WI38 (cell line): Measurements from ENCODE around the gene PLEKHF1.
A peak's percentile ranks its signal among the peaks of the same experiment; 100 is the strongest.

ENCODE experiments used
- H3K4me3 ChIP-seq: 2 replicates; pipeline ENCODE4 v1.5.1; 2011; ENCODE audit warnings: low read depth, mild to moderate bottlenecking, control low read depth, low read length
- TF ChIP-seq, protein P1 (sequence below): IDR thresholded peaks from 2 replicates; pipeline ENCODE4 v1.5.1; 2012; ENCODE audit warnings: low read depth, mild to moderate bottlenecking, control low read depth, low read length

Gene PLEKHF1

DNA sequence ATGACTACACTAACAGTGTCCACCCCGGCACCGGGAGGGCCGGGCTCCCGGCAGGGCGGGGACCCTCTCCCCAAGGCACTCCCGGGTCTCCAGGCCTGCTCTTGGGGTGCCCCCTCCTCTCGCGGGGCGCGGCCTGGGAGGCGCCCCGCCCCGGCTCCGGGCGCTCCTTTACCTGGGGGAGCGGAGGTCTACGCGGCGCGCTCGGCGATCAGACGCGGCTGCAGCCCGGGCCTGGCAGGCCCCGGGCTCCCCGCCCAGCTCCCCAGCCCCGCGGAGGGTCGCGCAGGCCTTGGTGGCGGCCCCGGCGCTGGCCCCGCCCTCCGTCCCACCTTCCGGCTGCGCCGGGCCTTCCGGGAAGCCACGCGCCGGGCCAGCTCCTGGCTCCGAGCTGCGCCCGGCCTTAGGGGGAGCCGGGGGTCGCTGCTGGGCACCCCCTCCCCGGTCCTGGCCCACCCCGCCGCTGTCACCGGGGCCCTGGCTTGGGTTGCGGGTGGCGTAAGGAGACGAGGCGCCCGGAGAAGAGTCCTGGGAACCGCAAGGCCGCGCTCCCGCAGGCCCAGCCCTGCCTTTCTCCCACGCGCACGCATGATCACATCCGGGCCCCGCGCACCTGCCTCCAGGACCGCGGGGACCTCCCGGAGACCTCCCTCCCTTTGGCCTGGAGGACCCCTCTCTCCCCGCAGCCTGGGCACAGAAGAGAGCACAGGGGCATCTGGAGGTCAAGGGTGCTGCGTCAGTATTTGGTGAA lies 49.9 kb downstream of the PLEKHF1 start, which contains the start of gene C19orf12:
TSS of gene C19orf12 (minus strand) at position 309 of the 748 bp plus-strand sequence. CDS start 6,848 bp downstream, outside the sequence.
- TF ChIP-seq, protein P1, sequence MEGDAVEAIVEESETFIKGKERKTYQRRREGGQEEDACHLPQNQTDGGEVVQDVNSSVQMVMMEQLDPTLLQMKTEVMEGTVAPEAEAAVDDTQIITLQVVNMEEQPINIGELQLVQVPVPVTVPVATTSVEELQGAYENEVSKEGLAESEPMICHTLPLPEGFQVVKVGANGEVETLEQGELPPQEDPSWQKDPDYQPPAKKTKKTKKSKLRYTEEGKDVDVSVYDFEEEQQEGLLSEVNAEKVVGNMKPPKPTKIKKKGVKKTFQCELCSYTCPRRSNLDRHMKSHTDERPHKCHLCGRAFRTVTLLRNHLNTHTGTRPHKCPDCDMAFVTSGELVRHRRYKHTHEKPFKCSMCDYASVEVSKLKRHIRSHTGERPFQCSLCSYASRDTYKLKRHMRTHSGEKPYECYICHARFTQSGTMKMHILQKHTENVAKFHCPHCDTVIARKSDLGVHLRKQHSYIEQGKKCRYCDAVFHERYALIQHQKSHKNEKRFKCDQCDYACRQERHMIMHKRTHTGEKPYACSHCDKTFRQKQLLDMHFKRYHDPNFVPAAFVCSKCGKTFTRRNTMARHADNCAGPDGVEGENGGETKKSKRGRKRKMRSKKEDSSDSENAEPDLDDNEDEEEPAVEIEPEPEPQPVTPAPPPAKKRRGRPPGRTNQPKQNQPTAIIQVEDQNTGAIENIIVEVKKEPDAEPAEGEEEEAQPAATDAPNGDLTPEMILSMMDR = no peak
- peak within 1 kb of the TSS; percentile 85 for H3K4me3 ChIP-seq

DNA sequence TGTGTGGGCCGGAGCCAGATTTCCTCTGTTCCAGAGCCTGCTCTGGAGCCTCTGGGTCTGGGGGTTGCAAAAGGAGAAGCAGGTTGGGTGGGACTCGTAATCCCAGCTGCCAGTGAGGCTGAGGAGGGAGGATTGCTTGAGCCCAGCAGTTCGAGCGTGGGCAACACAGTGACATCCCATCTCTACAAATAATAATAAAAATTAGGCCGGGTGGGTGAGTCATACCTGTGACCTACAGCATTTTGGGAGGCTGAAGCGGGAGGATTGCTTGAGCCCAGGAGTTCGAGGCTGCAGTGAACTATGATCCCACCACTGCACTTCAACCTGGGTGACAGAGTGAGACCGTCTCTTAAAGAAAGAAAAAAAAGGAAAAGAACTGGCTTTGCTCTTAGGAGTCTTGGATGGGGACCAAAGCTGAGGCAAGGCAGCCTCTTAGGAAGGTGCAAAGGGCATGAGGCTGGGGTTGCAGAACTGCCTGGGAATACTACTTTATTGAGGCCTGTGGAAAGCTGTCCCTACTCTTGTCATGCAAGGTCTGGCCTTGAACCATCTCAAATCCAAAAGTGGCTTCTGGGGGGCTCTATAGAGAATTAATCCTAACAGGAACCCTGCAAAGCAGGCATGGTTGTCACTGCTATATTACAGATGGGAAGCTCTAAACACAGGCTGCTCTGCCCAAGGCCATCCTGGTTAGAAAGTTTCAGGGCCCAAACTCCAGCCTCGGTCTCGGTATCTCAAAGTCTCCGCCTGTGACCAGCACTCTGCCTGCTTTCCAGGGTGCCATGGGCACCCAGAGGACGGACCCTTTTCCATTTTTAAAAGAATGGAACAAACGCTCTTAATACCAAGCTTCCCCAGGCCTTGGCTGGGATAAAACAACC lies 50.7 kb downstream of the PLEKHF1 start:
- H3K4me3 ChIP-seq = peak overlapping the region; percentile 85
- TF ChIP-seq, protein P1 = no peak

DNA sequence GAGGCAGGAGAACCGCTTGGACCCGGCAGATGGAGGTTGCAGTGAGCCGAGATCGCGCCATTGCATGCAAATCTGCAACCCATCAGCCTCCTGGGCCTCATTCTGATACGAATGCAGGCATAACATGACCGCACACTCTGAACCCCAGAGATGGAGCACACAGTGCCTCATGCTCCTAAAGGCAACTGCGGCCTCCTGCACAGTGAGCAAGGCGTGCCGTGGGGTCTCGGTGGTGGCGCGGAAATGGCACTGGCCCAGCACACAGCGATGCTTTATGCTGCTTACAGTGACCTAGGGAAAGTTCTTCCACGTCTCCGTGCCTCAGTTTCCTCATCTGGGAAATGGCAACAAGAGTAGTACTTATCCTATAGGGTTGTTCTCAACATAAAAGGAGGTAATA lies 51.8 kb downstream of the PLEKHF1 start:
- TF ChIP-seq, protein P1 = no peak
- no peak overlapping the region for H3K4me3 ChIP-seq

DNA sequence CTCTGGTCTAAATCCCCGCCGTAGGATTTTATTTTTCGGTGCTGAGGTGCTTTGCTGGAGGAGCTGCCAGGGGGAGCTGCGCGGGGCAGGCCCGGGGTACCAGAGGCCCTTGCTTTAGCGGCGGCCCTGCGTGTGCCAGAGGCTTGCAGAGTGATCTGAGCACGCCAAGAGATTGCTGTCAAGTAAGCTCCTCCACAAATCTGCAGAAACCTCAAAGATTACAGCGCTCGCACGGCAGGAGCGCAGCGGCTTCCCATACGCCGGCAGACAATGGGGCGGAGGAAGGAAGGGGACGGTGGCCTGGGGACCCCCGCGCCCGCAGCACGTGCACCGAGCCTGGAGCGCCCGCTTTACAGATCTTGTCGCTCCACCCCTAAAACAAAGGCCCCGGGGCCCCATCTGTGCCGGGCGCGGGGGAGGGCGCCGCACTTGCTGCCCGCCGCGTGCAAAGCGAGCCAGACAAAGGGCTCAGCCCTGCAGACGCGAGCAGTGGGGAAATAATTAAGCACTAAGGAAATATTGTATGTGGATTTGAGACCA lies 58.9 kb downstream of the PLEKHF1 start:
- peak overlapping the region; percentile 42 for H3K4me3 ChIP-seq

DNA sequence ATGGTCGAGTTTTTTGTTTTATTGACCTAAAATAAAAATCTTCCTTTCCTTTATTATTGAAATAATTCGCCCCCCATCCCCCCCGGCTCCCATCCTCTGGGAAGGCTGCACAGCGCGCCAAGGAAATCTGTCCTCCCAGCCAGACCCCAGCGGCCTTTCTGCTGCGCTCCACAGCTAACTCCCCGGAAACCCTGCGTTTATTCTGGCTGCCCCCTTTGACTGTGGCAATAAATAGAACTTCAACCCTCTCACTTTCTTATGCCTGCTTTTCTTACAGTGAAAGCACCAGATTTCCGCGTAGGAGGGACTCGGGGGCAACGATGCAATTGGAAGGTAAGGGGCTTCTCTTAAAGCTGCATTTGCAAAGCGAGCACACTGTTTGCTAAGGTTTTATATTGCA lies 59.5 kb downstream of the PLEKHF1 start:
- H3K4me3 ChIP-seq = no peak overlapping the region
- TF ChIP-seq, protein P1 = no peak

More for the DNA sequence above, 58.9 kb downstream of the PLEKHF1 start:
- TF ChIP-seq, protein P1 = no peak
